ENCODE measurements around the gene SH3BGR.

- TF ChIP-seq GATA2 (IDR thresholded peaks at IDR 0.05; ENCODE audit: low read depth, low read length) (no peak), GATA3 (IDR thresholded peaks at IDR 0.05; ENCODE audit: low read depth, low read length) (no peak)
Observed at GRCh38 chr21:39467746-39468145, 16.0 kb downstream of the SH3BGR start.
